OCI-LY1 (cell line): Measurements from ENCODE around the gene CIZ1.

Experiments
- EZH2 ChIP-seq: fragments of 200-600 bp; sonication (generic), shearing (Covaris generic); IDR thresholded peaks from 2 replicates; pipeline ENCODE4 v1.8.0; 2017; ENCODE audit warnings: borderline replicate concordance, mixed run types, mild to moderate bottlenecking, antibody characterized with exemption, low read length, moderate library complexity, mixed read lengths
- TF ChIP-seq, protein P1 (sequence below): fragments of 200-600 bp; sonication (generic), shearing (Covaris generic); IDR thresholded peaks from 2 replicates; pipeline ENCODE4 v1.5.1; 2017; ENCODE audit warnings: mild to moderate bottlenecking, antibody characterized with exemption, low read length, moderate library complexity, mixed read lengths

DNA sequence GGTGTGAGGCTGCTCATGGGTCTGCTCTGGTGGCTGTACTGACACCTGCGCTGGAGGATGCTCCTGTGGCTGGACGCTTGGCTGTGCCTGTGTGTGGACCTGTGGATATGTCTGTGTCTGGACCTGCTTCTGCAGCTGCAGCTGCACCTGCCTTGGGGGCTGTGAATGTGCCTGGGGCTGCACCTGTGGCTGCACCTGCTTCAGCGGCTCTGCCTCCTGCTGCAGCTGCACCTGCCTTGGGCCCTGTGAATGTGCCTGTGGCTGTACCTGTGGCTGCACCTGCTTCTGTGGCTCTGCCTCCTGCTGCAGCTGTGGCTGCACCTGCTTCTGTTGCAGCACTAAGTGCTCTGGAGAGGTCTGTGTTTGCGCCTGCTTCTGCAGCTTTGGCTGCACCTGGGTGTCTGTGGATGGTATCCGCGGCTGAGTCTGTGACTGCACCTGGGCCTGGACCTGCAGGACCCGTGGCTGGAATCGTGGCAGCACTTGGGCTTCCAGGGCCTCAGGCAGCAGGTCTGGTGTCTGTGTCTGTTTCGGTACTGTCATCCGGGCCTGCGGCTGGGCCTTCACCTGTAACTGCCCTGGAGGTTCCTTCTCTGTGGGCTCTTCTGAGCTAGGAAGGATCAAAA, 12.5 kb downstream of the CIZ1 start:
- TF ChIP-seq, protein P1, sequence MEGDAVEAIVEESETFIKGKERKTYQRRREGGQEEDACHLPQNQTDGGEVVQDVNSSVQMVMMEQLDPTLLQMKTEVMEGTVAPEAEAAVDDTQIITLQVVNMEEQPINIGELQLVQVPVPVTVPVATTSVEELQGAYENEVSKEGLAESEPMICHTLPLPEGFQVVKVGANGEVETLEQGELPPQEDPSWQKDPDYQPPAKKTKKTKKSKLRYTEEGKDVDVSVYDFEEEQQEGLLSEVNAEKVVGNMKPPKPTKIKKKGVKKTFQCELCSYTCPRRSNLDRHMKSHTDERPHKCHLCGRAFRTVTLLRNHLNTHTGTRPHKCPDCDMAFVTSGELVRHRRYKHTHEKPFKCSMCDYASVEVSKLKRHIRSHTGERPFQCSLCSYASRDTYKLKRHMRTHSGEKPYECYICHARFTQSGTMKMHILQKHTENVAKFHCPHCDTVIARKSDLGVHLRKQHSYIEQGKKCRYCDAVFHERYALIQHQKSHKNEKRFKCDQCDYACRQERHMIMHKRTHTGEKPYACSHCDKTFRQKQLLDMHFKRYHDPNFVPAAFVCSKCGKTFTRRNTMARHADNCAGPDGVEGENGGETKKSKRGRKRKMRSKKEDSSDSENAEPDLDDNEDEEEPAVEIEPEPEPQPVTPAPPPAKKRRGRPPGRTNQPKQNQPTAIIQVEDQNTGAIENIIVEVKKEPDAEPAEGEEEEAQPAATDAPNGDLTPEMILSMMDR, result no peak
- TF ChIP-seq EZH2, result no peak
